ENCODE results near the gene RAB21. TPM values are rescaled to one million over a fixed set of nuclear protein-coding genes. Genes with fewer than 3 reads are reported as not detected.

Gene RAB21
- total RNA-seq, 2 donors from 2014 or later, result 20.8 to 23.7 TPM

- intact Hi-C loops (cut with DNase I), result no loop called here
- Histone ChIP-seq H3K4me1 (replicated peaks) (no peaks in the 10 kb centered on the region), H3K4me3 (no peak overlapping the region), H3K27ac (no peak overlapping the region), H3K36me3 (no peaks in the 10 kb centered on the region), H3K27me3 (replicated peaks; ENCODE audit: insufficient read depth) (no peaks in the 10 kb centered on the region), H3K9me3 (no peaks in the 10 kb centered on the region)
- TF ChIP-seq POLR2AphosphoS5 (IDR thresholded peaks at IDR 0.05) (no peak), POLR2A (IDR thresholded peaks at IDR 0.05) (no peak), CTCF (IDR thresholded peaks at IDR 0.05) (no peak)
- 33% methylated on average over 1 of the region's 1 CpG for WGBS
- no peak for DNase-seq (ENCODE audit: low spot score)
These were observed 11.7 kb upstream of the RAB21 start for GRCh38 chr12:71742998-71743397.

GRCh38 chr12:71744522-71745300 is 10.0 kb upstream of the RAB21 start:
- WGBS, result 88% methylated on average over 5 of the region's 5 CpGs
- H3K4me1 ChIP-seq (replicated peaks), result no peaks in the 10 kb centered on the region
- no peak for DNase-seq (ENCODE audit: low spot score)
- H3K9me3 ChIP-seq, result no peaks in the 10 kb centered on the region
- TF ChIP-seq CTCF (IDR thresholded peaks at IDR 0.05) (no peak), POLR2A (IDR thresholded peaks at IDR 0.05) (no peak), POLR2AphosphoS5 (IDR thresholded peaks at IDR 0.05) (no peak)
- no peak overlapping the region for H3K4me3 ChIP-seq
- no peaks in the 10 kb centered on the region for H3K36me3 ChIP-seq
- no peaks in the 10 kb centered on the region for H3K27me3 ChIP-seq (replicated peaks; ENCODE audit: insufficient read depth)
- H3K27ac ChIP-seq, result no peak overlapping the region
- intact Hi-C loops (cut with DNase I), result loop anchor here (5.0 kb wide), 1 partner anchor 327 kb away; no protein-coding TSS in a partner anchor

- H3K27ac ChIP-seq, result no peak overlapping the region
- WGBS, result 23% methylated on average over 4 of the region's 4 CpGs
- no peaks in the 10 kb centered on the region for H3K4me1 ChIP-seq (replicated peaks)
- H3K36me3 ChIP-seq, result no peaks in the 10 kb centered on the region
- no peaks in the 10 kb centered on the region for H3K9me3 ChIP-seq
- no peaks in the 10 kb centered on the region for H3K27me3 ChIP-seq (replicated peaks; ENCODE audit: insufficient read depth)
- intact Hi-C loops (cut with DNase I), result loop anchor here (5.0 kb wide), 1 partner anchor 330 kb away; no protein-coding TSS in a partner anchor
- TF ChIP-seq POLR2A (IDR thresholded peaks at IDR 0.05) (no peak), CTCF (IDR thresholded peaks at IDR 0.05) (peak in 3 of 4 experiments; percentile 53 to 82 (median 80)), POLR2AphosphoS5 (IDR thresholded peaks at IDR 0.05) (peak; percentile 44)
- no peak overlapping the region for H3K4me3 ChIP-seq
- DNase-seq (ENCODE audit: low spot score), result peak; percentile 33
These were observed 7.6 kb upstream of the RAB21 start for GRCh38 chr12:71746974-71747611.

- DNase-seq (ENCODE audit: low spot score), result no peak
These were observed 6.4 kb upstream of the RAB21 start for GRCh38 chr12:71748081-71748850.

More at GRCh38 chr12:71748081-71748850, 6.4 kb upstream of the RAB21 start:
- TF ChIP-seq CTCF (IDR thresholded peaks at IDR 0.05), result no peak
- TF ChIP-seq POLR2AphosphoS5 (IDR thresholded peaks at IDR 0.05), result no peak
- TF ChIP-seq POLR2A (IDR thresholded peaks at IDR 0.05), result no peak
- Histone ChIP-seq H3K27ac (no peak overlapping the region), H3K36me3 (no peaks in the 10 kb centered on the region), H3K27me3 (replicated peaks; ENCODE audit: insufficient read depth) (no peaks in the 10 kb centered on the region), H3K9me3 (no peaks in the 10 kb centered on the region), H3K4me1 (replicated peaks) (no peaks in the 10 kb centered on the region), H3K4me3 (no peak overlapping the region)
- intact Hi-C loops (cut with DNase I), result loop anchor here (5.0 kb wide), 1 partner anchor 331 kb away; no protein-coding TSS in a partner anchor
- WGBS, result 58% methylated on average over 5 of the region's 5 CpGs
